CD4-positive, alpha-beta T cell treated with Interleukin-10 for 1 hour (primary cell): ENCODE measurements around the gene ATP5PD.
"Not testable (repeated sequence)": the region's sequence is repeated elsewhere in the genome, so short reads cannot be mapped to it uniquely, and the experiment has no call there.

Experiments used
- DNase-seq: peaks from one replicate; pipeline ENCODE4 v3.0.0-alpha.2; 2020

ATP5PD gene

GRCh38 chr17:75013092-75013559 is 33.6 kb downstream of the ATP5PD start:
- DNase-seq: no peak

- DNase-seq: peak; percentile 86
Observed at GRCh38 chr17:75012346-75013091, 34.2 kb downstream of the ATP5PD start, which contains the start of gene MRPL58. TSS of gene MRPL58 (plus strand) at chr17:75012670. CDS start at chr17:75012687, 17 bp downstream.

GRCh38 chr17:75012096-75012345 is 34.7 kb downstream of the ATP5PD start:
- DNase-seq: no peak

- no peak for DNase-seq
Observed at GRCh38 chr17:75011401-75012095, 35.2 kb downstream of the ATP5PD start.

- DNase-seq: no peak
Observed at GRCh38 chr17:75010683-75011400, 35.9 kb downstream of the ATP5PD start.

- no peak for DNase-seq
Observed at GRCh38 chr17:75009139-75009724, 37.5 kb downstream of the ATP5PD start.

GRCh38 chr17:75008373-75008772 is 38.4 kb downstream of the ATP5PD start:
- DNase-seq: no peak

- no peak for DNase-seq
Observed at GRCh38 chr17:75006653-75007052, 40.1 kb downstream of the ATP5PD start.

GRCh38 chr17:75006084-75006483 is 40.7 kb downstream of the ATP5PD start:
- not testable (repeated sequence) for DNase-seq

GRCh38 chr17:75005291-75005690 is 41.5 kb downstream of the ATP5PD start:
- DNase-seq: no peak

GRCh38 chr17:75004371-75004770 is 42.4 kb downstream of the ATP5PD start:
- no peak for DNase-seq

GRCh38 chr17:75003957-75004355 is 42.8 kb downstream of the ATP5PD start:
- DNase-seq: no peak

- no peak for DNase-seq
Observed at GRCh38 chr17:75003070-75003956, 43.5 kb downstream of the ATP5PD start.

- no peak for DNase-seq
Observed at GRCh38 chr17:75001915-75002843, 44.6 kb downstream of the ATP5PD start.

GRCh38 chr17:74999523-74999922 is 47.2 kb downstream of the ATP5PD start:
- no peak for DNase-seq

GRCh38 chr17:74998783-74999182 is 48.0 kb downstream of the ATP5PD start:
- DNase-seq: no peak

GRCh38 chr17:74995847-74996246 is 50.9 kb downstream of the ATP5PD start:
- no peak for DNase-seq

GRCh38 chr17:74994440-74994839 is 52.3 kb downstream of the ATP5PD start:
- DNase-seq: no peak

GRCh38 chr17:74992223-74992622 is 54.5 kb downstream of the ATP5PD start:
- DNase-seq: no peak

GRCh38 chr17:74990581-74991105 is 56.1 kb downstream of the ATP5PD start:
- DNase-seq: no peak
